HG03103 (cell line): ENCODE measurements around the gene OR2V2.
"Not testable (repeated sequence)": the region's sequence is repeated elsewhere in the genome, so short reads cannot be mapped to it uniquely, and the experiment has no call there.

ENCODE experiments used
- ATAC-seq: cut with Tn5 transposase; IDR thresholded peaks from one replicate; pipeline ENCODE4 v1.9.1; 2021; ENCODE audit warnings: low read depth; ENCODE audit not compliant: unreplicated experiment

The OR2V2 gene

GRCh38 chr5:181140766-181141165, 6.6 kb upstream of the OR2V2 start:
- no peak for ATAC-seq

GRCh38 chr5:181142054-181142453, 5.3 kb upstream of the OR2V2 start:
- ATAC-seq: no peak

GRCh38 chr5:181145133-181145532, 2.3 kb upstream of the OR2V2 start:
- no peak for ATAC-seq

GRCh38 chr5:181149355-181149754, 2.0 kb downstream of the OR2V2 start:
- ATAC-seq: no peak

- ATAC-seq: no peak
These were observed 2.7 kb downstream of the OR2V2 start for GRCh38 chr5:181149806-181150733.

DNA sequence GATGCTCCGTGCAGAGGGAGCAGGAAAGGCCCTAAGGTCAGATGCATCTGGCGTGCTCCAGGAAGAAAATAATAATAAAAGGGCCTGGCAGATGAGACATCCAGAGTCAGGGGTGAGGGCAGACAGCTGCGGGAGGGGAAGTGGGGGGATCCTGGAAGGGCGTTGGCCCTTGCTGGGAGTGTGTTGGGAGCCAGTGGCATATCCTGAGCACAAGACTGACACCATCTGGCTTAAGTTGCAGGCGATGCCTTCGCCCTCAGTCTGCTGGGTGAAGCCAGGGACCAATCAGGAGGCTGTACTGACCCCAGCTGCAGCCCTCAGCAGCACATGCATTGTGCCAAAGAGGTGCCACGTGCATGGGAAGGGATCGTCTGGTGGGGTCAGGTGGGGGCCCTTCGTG, 3.8 kb downstream of the OR2V2 start:
- no peak for ATAC-seq

GRCh38 chr5:181152406-181152805, 5.0 kb downstream of the OR2V2 start:
- ATAC-seq: no peak

DNA sequence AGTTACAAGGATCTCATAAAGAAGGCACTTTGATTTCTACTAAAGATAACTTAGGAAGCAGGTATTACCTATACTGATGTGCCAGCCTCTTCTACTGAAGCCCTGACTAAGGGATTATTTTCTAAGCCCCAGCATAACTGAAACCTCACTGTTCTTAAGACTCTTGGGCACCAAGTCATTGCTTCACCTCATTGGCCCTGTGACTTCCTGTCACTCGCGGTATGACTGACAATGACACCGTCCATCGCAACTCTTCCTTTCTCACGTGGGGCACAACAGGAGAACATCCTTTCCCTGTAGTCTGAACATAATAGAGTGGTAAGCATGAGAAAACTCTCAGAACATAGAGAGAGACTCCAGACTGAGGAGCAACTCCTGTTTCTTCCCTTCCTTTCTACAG, 6.4 kb downstream of the OR2V2 start:
- ATAC-seq: no peak

DNA sequence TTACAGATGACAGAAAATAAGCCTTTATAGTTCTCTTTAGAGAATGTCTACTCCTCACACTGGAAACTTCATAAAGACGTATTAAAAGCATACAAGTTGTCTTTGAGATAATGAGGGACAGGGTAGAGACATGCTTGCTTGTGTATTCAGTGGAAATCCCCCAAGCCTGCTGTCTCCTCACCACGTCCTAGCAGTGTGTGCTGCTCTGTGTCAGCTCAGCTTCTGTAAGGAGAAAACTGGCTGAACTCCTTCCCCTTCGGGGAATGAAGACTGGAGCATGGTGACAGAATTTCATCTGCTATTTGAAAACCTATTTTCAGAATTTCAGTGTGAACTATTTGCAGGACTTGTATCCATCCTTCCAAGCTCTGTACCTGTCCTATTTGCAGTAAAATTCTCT, 9.4 kb downstream of the OR2V2 start:
- no peak for ATAC-seq

DNA sequence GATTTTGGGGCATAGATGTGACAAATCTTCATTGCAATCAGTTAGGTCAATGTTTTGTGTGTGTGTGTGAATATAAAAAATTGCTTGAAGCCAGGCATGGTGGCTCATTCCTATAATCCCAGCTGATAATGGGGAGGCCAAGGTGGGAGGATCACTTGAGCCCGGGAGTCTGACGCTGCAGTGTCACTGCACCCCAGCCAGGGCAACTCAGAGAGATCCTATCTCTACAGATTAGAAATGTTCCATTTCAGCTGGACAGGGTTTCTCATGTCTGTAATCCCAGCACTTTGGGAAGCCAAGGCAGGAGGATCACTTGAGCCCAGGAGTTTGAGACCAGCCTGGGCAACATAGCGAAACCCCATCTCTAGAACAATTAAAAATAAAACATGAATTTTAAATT, 11.5 kb downstream of the OR2V2 start:
- no peak for ATAC-seq

DNA sequence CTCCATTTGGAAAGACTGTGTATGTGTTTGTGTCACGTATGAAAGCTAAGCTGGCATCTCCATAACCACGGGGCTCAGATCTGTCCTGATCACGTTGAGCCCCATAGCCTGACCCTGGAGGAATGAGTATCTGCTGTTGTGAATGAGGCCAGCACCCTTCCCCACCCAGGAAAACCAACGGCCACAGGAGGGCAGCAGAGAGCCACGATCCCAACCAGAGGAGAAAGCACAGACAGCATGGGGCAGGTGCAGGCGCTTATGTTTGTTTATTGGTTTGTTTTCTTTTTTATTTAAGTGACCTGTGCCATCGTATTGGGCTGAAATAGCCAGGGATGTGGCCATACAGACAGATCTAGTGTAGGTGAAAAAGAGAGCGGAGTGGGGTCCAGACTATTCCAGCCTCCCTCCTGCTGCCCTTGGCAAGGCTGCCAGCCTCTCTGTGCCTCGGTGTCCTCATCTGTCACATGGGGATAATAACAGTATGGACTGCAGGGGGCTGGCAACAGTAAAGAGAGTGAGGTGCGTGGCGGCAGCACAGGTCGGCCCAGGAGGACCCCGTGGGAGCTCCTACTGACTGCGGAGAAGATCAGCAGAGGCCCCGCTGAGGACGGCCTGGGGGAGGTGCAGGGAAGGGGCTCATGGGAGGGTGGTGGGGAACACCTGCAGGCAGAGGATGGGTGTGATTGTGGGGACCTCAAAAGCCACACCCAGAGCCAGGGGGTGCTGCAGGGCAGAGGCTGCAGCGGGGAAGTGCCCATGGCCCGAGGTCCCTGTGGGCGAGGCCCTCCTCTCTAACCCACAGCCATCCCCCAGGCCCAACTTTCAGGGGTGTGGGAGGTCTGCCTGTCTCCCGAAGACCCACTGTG, 12.1 kb downstream of the OR2V2 start:
- peak; percentile 50 for ATAC-seq

DNA sequence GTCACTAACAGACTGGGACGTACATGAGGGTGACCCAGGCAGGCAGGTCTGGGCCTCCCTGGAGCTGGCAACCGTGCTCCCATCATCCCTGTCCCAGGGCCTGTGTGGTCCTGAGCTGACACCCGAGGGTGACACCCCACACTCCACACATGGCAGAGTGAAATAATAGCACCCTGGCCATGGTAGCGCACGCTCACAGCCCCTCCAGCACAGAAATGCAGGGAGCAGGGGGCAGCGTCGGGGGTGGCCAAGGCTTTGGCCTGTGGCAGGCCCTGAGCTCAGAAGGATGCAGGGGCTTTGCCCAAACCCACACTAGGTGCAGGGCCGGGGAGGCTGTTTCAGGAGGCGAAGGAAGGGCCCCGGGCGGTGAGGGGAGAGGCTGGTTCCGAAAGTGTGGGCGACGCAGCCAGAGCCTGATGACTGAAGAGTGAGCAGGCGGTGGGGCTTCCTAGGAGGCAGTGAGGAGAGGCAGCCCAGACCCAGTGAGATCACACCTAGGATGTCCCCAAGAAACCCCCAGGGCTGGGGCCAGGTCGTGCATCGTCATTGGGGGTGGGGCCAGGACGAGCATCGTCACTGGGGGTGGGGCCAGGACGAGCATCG, 12.9 kb downstream of the OR2V2 start:
- peak; percentile 45 for ATAC-seq

GRCh38 chr5:181160755-181161533, 13.6 kb downstream of the OR2V2 start:
- not testable (repeated sequence) for ATAC-seq

DNA sequence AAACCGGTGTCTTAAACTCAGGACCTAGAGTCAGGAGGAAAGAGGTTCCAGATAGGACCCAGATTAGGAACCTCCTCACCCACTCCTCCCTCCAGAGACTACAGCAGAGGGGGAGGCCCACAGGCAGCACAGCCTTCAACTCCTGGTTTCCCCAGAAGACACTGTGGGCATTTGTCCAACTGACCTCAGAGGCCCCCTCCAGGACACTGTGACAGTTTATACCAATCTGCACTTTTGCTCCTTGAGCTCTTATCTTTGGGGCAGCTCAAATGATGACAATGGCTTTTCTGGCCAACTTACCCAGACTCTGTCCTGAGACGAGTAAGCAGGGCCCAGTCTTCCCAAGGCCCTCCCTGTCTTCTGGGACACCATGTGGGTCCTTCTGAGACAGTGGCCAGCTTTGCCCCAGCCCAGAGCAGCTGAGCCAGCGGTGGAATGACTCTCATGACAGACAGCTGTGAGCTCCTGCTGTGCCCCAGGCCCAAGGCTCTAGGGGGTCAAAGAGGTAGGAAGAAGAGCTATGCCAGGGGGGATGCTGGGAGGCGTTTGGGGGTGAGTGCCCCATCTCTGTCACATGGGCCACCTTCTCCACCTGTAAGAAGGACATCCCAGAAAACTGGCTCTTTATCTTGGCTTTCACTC, 14.3 kb downstream of the OR2V2 start:
- ATAC-seq: no peak

GRCh38 chr5:181163487-181164075, 16.2 kb downstream of the OR2V2 start:
- ATAC-seq: no peak

DNA sequence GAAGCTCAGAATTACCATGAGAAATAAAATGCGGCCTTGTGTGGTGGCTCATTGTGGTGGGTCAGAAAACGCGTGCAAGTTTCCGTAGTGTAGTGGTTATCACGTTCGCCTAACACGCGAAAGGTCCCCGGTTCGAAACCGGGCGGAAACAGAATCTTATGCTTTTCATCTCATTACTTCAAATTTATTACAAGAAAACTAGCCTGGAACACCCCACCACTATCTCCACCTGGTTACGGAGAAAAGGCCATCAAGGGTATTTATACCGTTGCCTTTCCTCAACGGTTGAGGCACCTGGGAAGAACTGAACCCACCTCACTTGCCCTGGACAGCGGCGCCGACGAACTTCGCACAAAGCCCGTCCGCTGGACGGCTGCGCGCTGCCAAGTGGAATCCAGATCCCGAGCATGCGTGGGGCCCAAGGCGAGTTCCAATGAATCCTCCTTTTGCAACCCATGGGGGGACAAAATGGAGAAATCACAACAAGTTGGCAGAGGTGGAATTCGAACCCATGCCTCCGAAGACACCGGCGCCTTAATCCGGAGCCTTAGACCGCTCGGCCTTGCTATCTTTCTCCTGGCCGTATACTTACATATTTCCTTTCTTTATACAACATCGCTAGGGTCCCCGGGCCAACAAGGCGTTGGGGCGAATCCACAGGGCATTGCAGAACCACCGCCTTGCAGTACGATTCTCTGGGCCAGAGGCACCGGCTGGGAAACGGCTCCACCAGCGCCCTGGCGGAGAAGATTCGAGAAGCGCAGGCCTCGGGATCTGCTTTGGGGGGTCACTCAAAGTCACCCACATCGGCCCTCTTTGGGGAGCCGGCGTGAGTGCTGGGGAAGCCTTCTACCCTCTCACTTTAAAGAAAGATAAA, 16.9 kb downstream of the OR2V2 start:
- ATAC-seq: no peak

DNA sequence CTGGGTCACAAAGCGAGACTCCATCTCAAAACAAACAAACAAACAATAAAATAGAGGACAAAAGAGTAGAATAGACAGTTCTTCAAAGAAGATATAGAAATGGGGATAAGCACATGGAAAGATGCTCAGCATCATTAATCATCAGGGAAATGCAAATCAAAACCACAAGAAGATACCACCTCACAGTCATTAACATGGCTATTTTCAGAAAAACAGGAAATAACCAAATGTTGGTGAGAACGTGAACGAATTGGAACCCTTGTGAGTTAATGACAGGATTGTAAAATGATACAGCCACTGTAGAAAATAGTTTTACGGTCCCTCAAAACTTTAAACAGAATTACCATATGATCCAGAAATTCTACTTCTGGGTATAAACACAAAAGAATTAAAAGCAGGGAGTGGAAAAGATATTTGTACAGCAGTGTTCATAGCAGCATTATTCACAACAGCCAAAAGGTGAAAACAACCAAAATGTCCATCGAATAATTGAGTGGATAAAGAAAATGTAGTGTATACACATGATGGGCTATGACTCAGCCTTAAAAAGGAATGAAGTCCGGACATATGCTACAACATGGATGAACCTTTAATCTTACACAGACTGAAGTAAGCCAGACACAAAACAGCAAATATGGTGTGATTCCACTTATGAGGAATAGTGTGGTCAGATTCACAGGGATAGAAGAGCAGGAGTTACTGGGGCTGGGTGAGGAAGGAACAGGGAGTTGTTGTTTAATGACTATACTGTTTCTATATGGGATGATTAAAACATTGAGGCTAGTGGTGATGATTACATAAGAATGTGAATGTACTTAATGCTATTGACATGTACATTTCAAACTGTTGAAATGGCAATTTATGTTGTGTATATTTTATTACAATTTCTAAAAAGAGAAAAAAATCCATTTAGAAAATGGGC, 19.7 kb downstream of the OR2V2 start:
- ATAC-seq: no peak
